Aorta (tissue), 5 donors: ENCODE data around the gene SPTBN1. TPM values are rescaled to one million over a fixed set of nuclear protein-coding genes. Genes with fewer than 3 reads are reported as not detected.
A peak's percentile ranks its signal among the peaks of the same experiment; 100 is the strongest.

Experiments used
- ATAC-seq: fragments of 200-7000 bp; cut with Tn5 transposase; one replicate; pipeline ENCODE4 v1.9.1; 2022; ENCODE audit warnings: moderate library complexity; ENCODE audit not compliant: low FRiP score
- DNase-seq, 2 donors: peaks; one replicate each; pipeline ENCODE4 v3.0.0-alpha.2; 2020
- H3K27ac ChIP-seq, 2 donors: one replicate each; pipeline ENCODE4 v1.5.1; 2013; ENCODE audit warnings: low read length in 2 of 2, mild to moderate bottlenecking in 2 of 2, moderate library complexity in 2 of 2, control low read depth in 1 of 2, inconsistent platforms in 1 of 2, low read depth in 1 of 2
- H3K27me3 ChIP-seq, 2 donors: one replicate each; pipeline ENCODE4 v1.6.1; 2013; ENCODE audit warnings: control low read depth in 1 of 2, low read length in 1 of 2, mild to moderate bottlenecking in 1 of 2, moderate library complexity in 1 of 2; ENCODE audit not compliant: insufficient read depth in 2 of 2, control insufficient read depth in 1 of 2
- H3K36me3 ChIP-seq, 2 donors: one replicate each; pipeline ENCODE4 v1.6.1; 2013; ENCODE audit warnings: control low read depth in 1 of 2, low read length in 1 of 2, mild to moderate bottlenecking in 1 of 2; ENCODE audit not compliant: insufficient read depth in 2 of 2, control insufficient read depth in 1 of 2
- H3K4me1 ChIP-seq, 2 donors: one replicate each; pipeline ENCODE4 v1.6.1; 2013; ENCODE audit warnings: low read length in 2 of 2, control low read depth in 1 of 2, mild to moderate bottlenecking in 1 of 2, moderate library complexity in 1 of 2; ENCODE audit not compliant: insufficient read depth in 2 of 2, control insufficient read depth in 1 of 2
- H3K4me3 ChIP-seq, 2 donors: one replicate each; pipeline ENCODE4 v1.5.1; 2013; ENCODE audit warnings: low read length in 2 of 2, control low read depth in 1 of 2, mild to moderate bottlenecking in 1 of 2
- H3K9me3 ChIP-seq: one replicate; pipeline ENCODE4 v1.6.1; 2013; ENCODE audit warnings: mild to moderate bottlenecking, low read length; ENCODE audit not compliant: control insufficient read depth
- WGBS, 2 donors: extraction: QIAGEN DNeasy Blood & Tissue Kit; methylation state at CpG; one replicate each; pipeline ENCODE4 v1.1.7; 2013; 5-methylcytosine and 5-hydroxymethylcytosine counted together
- intact Hi-C, 2 donors: fragments of 100-400 bp; cut with DNase I; formaldehyde crosslinking; loops; one replicate each; pipeline versions ENCODE4 v1.14.2 to v1.15.0; 2022
- polyA plus RNA-seq, 2 donors: library from polyadenylated mRNA; stranded (reverse); fragments of 200-250 nt; gene quantifications; one replicate each; pipeline ENCODE4 v1.2.3, GENCODE V29; 2013
- total RNA-seq, 2 donors: library from RNA; stranded (reverse); fragmentation: NEBNext Ultra II Directional; extraction: Animal tissue kit (Norgen Biotek cat#: 25700); gene quantifications; one replicate each; pipeline ENCODE4 v1.2.1, GENCODE V29; 2021
- donor health status: healthy with polysubstance abuse.
- donor health status: Bipolar disorder and iron deficiency.
- donor health status: DM: no; HTN: no; CAD: no.
- donor health status: DM: no; HTN: no; CAD: no.
- donor health status: DM: yes; HTN: yes; CAD: no.

SPTBN1 gene
- total and polyA plus RNA-seq, 4 donors = 84.9 to 540 (median 218) TPM

DNA sequence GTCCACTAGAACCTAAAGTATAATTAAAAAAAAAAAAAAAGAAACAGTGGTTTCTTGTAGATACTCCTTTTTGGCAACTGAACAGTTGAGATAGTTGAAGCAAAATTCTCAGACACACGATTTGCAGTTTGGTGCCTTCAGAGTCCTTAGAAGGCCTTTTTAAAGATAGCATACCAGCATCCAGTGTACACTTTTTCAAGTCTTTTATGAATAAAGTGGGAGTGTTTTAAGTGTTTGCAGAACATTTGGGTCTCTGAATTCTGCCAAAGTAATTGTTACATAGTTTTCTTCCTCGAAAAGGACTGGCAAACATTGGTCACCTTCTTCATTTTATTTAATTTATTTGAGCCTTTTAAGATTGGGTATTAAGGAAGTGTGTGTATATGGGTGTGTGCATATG, 62.3 kb downstream of the SPTBN1 start:
- H3K4me1 ChIP-seq = no peaks in the 10 kb centered on the region
- 3 to 8% methylated on average over 2 of the region's 2 CpGs for WGBS, 2 donors
- H3K27me3 ChIP-seq = no peaks in the 10 kb centered on the region
- H3K9me3 ChIP-seq = no peaks in the 10 kb centered on the region
- intact Hi-C loops = no loop called here
- no peak for ATAC-seq
- H3K36me3 ChIP-seq = no peaks in the 10 kb centered on the region
- H3K27ac ChIP-seq = no peak overlapping the region
- no peak overlapping the region for H3K4me3 ChIP-seq
- DNase-seq = no peak

DNA sequence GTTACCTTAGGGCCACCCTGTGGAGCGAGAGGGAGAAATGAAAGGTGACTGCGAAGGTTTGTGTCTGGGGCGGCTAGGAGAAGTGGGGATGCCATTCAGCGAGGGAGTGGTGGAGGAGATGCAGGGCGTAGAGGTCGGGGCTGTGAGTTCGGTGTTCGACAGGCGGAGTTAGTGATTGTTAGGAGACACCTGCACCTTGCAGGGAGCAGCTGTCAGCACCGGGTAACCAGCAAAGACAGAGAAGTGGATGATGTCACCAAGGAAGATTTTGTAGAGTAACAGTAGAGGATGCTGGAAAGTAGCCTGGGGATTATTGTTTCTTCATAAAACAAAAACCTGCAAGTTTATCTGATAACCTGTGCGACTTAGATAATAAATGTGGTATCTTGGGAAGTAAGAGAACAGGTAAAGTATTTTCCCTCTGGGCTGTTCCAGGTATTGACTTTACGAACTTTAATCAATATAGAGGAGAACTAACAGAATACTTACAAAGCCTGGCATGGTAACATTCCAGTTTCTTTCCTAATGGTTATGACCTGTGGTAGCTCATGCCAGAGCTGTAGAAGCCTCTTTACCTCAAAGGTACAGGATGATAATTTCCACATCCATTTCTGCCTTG, 63.8 kb downstream of the SPTBN1 start:
- 82 to 83% methylated on average over 12 of the region's 12 CpGs for WGBS, 2 donors
- Histone ChIP-seq H3K9me3 (no peaks in the 10 kb centered on the region), H3K27ac (no peak overlapping the region), H3K27me3 (no peaks in the 10 kb centered on the region), H3K4me1 (no peaks in the 10 kb centered on the region), H3K4me3 (no peak overlapping the region), H3K36me3 (no peaks in the 10 kb centered on the region)
- DNase-seq (no peak), ATAC-seq (no peak)
- intact Hi-C loops = loop anchor here (5.0 to 10.0 kb wide), 3 partner anchors 135 to 315 kb away; no protein-coding TSS in a partner anchor

GRCh38 chr2:54520687-54521086, 64.6 kb downstream of the SPTBN1 start:
- intact Hi-C loops = loop anchor here (5.0 to 10.0 kb wide), 3 partner anchors 134 to 314 kb away; no protein-coding TSS in a partner anchor

DNA sequence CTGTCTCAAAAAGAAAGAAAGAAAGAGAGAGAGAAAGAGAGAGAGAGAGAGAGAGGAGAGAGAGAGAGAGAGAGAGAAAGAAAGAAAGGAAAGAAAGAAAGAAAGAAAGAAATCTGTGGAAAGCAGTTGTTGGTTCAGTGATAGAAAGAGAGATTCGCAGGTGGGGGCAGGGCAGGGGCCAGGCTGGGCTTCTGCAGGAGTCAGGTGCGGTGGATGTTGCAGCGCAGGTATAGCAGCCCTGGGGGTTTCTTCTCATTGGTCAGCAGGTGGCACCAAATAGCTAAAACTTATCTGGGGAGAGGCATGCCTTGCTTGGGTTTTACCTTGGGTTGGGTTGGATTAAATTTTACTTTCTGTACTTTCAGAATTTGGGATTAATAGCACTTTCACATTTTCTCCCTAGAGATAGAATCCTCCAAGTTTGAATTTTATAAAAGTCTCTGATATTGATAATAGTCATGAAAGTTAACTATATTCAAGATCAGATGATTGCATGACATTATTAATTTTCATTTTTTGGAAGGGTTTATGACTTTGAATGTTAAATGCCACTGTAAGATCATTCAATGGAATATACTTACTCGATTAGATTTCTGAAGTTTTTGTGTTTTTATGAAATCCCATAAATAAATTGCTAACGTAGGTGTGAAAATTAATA, 66.6 kb downstream of the SPTBN1 start:
- intact Hi-C loops = loop anchor here (5.0 to 10.0 kb wide), 3 partner anchors 132 to 312 kb away; no protein-coding TSS in a partner anchor
- DNase-seq (no peak), ATAC-seq (peak; percentile 76)
- H3K36me3 ChIP-seq = no peaks in the 10 kb centered on the region
- H3K9me3 ChIP-seq = no peaks in the 10 kb centered on the region
- H3K4me3 ChIP-seq = no peak overlapping the region
- 37 to 44% methylated on average over 5 of the region's 5 CpGs for WGBS, 2 donors
- H3K27ac ChIP-seq = no peak overlapping the region
- peaks cover 2 to 3% of the 10 kb centered on the region in 2 donors for H3K4me1 ChIP-seq
- no peaks in the 10 kb centered on the region for H3K27me3 ChIP-seq

More at GRCh38 chr2:54520687-54521086, 64.6 kb downstream of the SPTBN1 start:
- ATAC-seq (no peak), DNase-seq (no peak)
- H3K27me3 ChIP-seq = no peaks in the 10 kb centered on the region
- H3K36me3 ChIP-seq = no peaks in the 10 kb centered on the region
- H3K4me3 ChIP-seq = no peak overlapping the region
- peak overlapping the region; percentile 14 to 24 for H3K27ac ChIP-seq
- no peaks in the 10 kb centered on the region for H3K4me1 ChIP-seq
- WGBS, 2 donors = 48 to 55% methylated on average over 3 of the region's 3 CpGs
- no peaks in the 10 kb centered on the region for H3K9me3 ChIP-seq

GRCh38 chr2:54523324-54523959, 67.3 kb downstream of the SPTBN1 start:
- 76 to 83% methylated on average over 4 of the region's 4 CpGs for WGBS, 2 donors
- H3K27me3 ChIP-seq = no peaks in the 10 kb centered on the region
- ATAC-seq (no peak), DNase-seq (no peak)
- H3K27ac ChIP-seq = no peak overlapping the region
- intact Hi-C loops = loop anchor here (5.0 to 10.0 kb wide), 3 partner anchors 131 to 311 kb away; no protein-coding TSS in a partner anchor
- H3K4me1 ChIP-seq = peaks cover 2 to 4% of the 10 kb centered on the region in 2 donors
- no peaks in the 10 kb centered on the region for H3K36me3 ChIP-seq
- H3K4me3 ChIP-seq = no peak overlapping the region
- no peaks in the 10 kb centered on the region for H3K9me3 ChIP-seq

GRCh38 chr2:54524226-54524991, 68.3 kb downstream of the SPTBN1 start:
- no peak for ATAC-seq
- Histone ChIP-seq H3K4me3 (no peak overlapping the region), H3K9me3 (no peaks in the 10 kb centered on the region), H3K27me3 (no peaks in the 10 kb centered on the region), H3K4me1 (peaks cover 2 to 6% of the 10 kb centered on the region in 2 donors), H3K27ac (peak overlapping the region in 1 of 2 donors; percentile 48), H3K36me3 (no peaks in the 10 kb centered on the region)
- 60 to 77% methylated on average over 13 of the region's 13 CpGs for WGBS, 2 donors
- intact Hi-C loops = loop anchor here (5.0 to 10.0 kb wide), 3 partner anchors 130 to 310 kb away; no protein-coding TSS in a partner anchor
- DNase-seq = no peak

- no peaks in the 10 kb centered on the region for H3K9me3 ChIP-seq
- H3K27me3 ChIP-seq = no peaks in the 10 kb centered on the region
- intact Hi-C loops = loop anchor here in 1 of 2 donors (10.0 kb wide), 2 partner anchors 129 to 309 kb away; no protein-coding TSS in a partner anchor
- WGBS, 2 donors = 93 to 97% methylated on average over 9 of the region's 9 CpGs
- no peak for ATAC-seq
- H3K27ac ChIP-seq = no peak overlapping the region
- H3K36me3 ChIP-seq = no peaks in the 10 kb centered on the region
- H3K4me3 ChIP-seq = no peak overlapping the region
- H3K4me1 ChIP-seq = peaks cover 2 to 6% of the 10 kb centered on the region in 2 donors
- DNase-seq = no peak
Observed at GRCh38 chr2:54525321-54525720, 69.2 kb downstream of the SPTBN1 start.

DNA sequence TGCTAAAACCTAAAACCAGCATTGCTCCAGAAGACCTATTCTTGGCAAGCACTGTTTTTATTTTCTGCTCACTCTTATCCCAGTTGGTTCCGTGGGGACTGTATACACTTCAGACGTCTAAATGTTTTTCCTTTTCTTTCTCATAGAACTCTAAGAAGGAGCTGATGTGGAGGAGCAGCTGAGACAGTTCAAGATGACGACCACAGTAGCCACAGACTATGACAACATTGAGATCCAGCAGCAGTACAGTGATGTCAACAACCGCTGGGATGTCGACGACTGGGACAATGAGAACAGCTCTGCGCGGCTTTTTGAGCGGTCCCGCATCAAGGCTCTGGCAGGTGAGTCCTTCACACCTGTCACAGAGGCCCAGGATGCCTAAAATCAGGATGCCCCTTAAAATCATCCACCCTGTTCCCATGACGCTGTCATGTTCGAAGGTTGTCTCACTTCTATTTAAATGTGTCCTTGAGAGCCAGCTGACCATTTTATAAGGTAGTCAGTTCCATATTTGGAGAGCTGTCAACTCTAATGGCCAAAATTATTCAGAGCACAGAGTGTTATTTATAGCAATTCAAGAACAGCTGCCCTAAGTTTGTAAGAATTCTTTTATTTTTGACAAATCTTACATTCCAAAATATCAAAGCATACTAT, 70.2 kb downstream of the SPTBN1 start:
- Histone ChIP-seq H3K27ac (peak overlapping the region; percentile 3 to 61), H3K4me1 (peaks cover 2 to 6% of the 10 kb centered on the region in 2 donors), H3K27me3 (no peaks in the 10 kb centered on the region), H3K9me3 (no peaks in the 10 kb centered on the region), H3K4me3 (no peak overlapping the region), H3K36me3 (no peaks in the 10 kb centered on the region)
- intact Hi-C loops = loop anchor here in 1 of 2 donors (10.0 kb wide), 2 partner anchors 128 to 308 kb away; no protein-coding TSS in a partner anchor
- WGBS, 2 donors = 65 to 68% methylated on average over 12 of the region's 12 CpGs
- no peak for ATAC-seq
- no peak for DNase-seq
